ENCODE results near the gene MYO19. TPM values are rescaled to one million over a fixed set of nuclear protein-coding genes. Genes with fewer than 3 reads are reported as not detected.

The MYO19 gene
- total and polyA plus RNA-seq, 9 donors: 13.4 to 46.7 (median 26.1) TPM

GRCh38 chr17:36533935-36534839 lies 481 bp downstream of the MYO19 start:
- DNase-seq: peak; percentile 69 to 83 (median 71)
- Histone ChIP-seq H3K4me1 (ENCODE audit: insufficient read depth) (peaks cover 4% of the 10 kb centered on the region), H3K27ac (peak overlapping the region; percentile 78 to 93), H3K4me3 (peak overlapping the region; percentile 82), H3K9me3 (no peaks in the 10 kb centered on the region), H3K27me3 (no peaks in the 10 kb centered on the region), H3K36me3 (no peaks in the 10 kb centered on the region)
- intact Hi-C loops (cut with DNase I): no loop called here
- WGBS, 3 donors: 5 to 8% (median 6%) methylated on average over 47 to 48 of the region's 48 CpGs
- TF ChIP-seq POLR2A (IDR thresholded peaks at IDR 0.05) (no peak), CTCF (IDR thresholded peaks at IDR 0.05) (peak in 1 of 3 donors; percentile 39)

GRCh38 chr17:36532435-36532975 lies 2.2 kb downstream of the MYO19 start:
- no peaks in the 10 kb centered on the region for H3K27me3 ChIP-seq
- H3K9me3 ChIP-seq: no peaks in the 10 kb centered on the region
- intact Hi-C loops (cut with DNase I): no loop called here
- H3K4me3 ChIP-seq: no peak overlapping the region
- no peak for DNase-seq
- WGBS, 3 donors: 94 to 100% (median 99%) methylated on average over 2 of the region's 2 CpGs
- peaks cover 4% of the 10 kb centered on the region for H3K4me1 ChIP-seq (ENCODE audit: insufficient read depth)
- no peaks in the 10 kb centered on the region for H3K36me3 ChIP-seq
- no peak for TF ChIP-seq EP300 (IDR thresholded peaks at IDR 0.05)
- no peak for TF ChIP-seq POLR2A (IDR thresholded peaks at IDR 0.05)
- no peak for TF ChIP-seq CTCF (IDR thresholded peaks at IDR 0.05)
- no peak overlapping the region for H3K27ac ChIP-seq

GRCh38 chr17:36529121-36529520 lies 5.5 kb downstream of the MYO19 start:
- no peaks in the 10 kb centered on the region for H3K27me3 ChIP-seq
- no peak overlapping the region for H3K27ac ChIP-seq
- H3K4me1 ChIP-seq (ENCODE audit: insufficient read depth): peaks cover 2% of the 10 kb centered on the region
- H3K4me3 ChIP-seq: no peak overlapping the region
- no peak for TF ChIP-seq EP300 (IDR thresholded peaks at IDR 0.05)
- no peak for TF ChIP-seq POLR2A (IDR thresholded peaks at IDR 0.05)
- TF ChIP-seq CTCF (IDR thresholded peaks at IDR 0.05): no peak
- H3K9me3 ChIP-seq: no peaks in the 10 kb centered on the region
- no peak for DNase-seq
- H3K36me3 ChIP-seq: no peaks in the 10 kb centered on the region
- intact Hi-C loops (cut with DNase I): no loop called here

GRCh38 chr17:36527621-36528250 lies 6.9 kb downstream of the MYO19 start:
- intact Hi-C loops (cut with DNase I): no loop called here

More at GRCh38 chr17:36527621-36528250, 6.9 kb downstream of the MYO19 start:
- H3K27me3 ChIP-seq: no peaks in the 10 kb centered on the region
- H3K9me3 ChIP-seq: no peaks in the 10 kb centered on the region
- H3K27ac ChIP-seq: no peak overlapping the region
- TF ChIP-seq POLR2A (IDR thresholded peaks at IDR 0.05): no peak
- no peak for TF ChIP-seq EP300 (IDR thresholded peaks at IDR 0.05)
- no peak for TF ChIP-seq CTCF (IDR thresholded peaks at IDR 0.05)
- no peaks in the 10 kb centered on the region for H3K36me3 ChIP-seq
- WGBS, 3 donors: 90 to 95% (median 94%) methylated on average over 7 of the region's 7 CpGs
- H3K4me1 ChIP-seq (ENCODE audit: insufficient read depth): no peaks in the 10 kb centered on the region
- no peak overlapping the region for H3K4me3 ChIP-seq
- peak in 1 of 5 donors; percentile 12 for DNase-seq

All from ovary (tissue), 9 donors.